HG02623 (cell line): ENCODE measurements around the gene METTL21A.

Experiments
- ATAC-seq: cut with Tn5 transposase; IDR thresholded peaks from one replicate; pipeline ENCODE4 v1.9.1; 2021; ENCODE audit warnings: moderate library complexity; ENCODE audit not compliant: unreplicated experiment

METTL21A gene

DNA sequence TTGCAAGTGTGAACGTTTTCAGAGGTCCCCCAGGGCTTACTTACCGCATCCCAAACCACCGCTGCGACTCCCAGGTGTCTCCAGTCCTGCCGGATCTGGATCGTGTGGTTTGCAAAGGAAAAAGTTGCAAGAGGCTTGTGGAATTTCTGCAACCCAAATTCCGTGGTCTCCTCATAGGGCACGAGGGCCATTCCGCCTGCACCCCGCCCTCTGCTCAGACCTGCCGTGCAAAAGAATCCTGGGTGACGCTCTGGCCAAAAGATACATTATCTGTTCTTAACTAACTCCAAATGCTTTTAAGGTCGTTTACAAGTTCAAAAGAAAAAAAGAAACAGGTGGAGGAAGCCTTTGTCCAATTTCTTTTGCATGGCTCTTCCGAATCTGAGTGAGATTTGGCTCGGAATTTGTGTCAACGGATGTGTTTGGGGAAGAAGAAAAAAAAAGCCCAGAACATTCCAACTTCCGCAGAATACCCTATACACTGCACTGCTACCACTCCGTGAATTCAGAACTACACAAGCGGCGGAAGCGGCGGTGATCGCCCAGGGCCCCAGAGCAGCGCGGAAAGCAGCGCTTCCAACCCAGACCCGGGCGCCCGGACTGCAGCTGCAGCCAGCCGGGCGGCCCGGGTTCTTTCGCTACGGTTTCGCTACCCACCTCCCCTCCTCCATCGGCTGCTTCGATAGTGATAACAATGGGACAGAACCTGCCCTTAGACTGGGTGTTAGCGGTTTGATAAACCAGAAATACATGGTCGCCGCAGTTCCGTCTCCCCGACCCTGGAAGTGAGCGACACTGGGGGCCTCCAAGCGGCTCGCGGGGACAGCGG lies 795 bp downstream of the METTL21A start:
- peak; percentile 38 for ATAC-seq

DNA sequence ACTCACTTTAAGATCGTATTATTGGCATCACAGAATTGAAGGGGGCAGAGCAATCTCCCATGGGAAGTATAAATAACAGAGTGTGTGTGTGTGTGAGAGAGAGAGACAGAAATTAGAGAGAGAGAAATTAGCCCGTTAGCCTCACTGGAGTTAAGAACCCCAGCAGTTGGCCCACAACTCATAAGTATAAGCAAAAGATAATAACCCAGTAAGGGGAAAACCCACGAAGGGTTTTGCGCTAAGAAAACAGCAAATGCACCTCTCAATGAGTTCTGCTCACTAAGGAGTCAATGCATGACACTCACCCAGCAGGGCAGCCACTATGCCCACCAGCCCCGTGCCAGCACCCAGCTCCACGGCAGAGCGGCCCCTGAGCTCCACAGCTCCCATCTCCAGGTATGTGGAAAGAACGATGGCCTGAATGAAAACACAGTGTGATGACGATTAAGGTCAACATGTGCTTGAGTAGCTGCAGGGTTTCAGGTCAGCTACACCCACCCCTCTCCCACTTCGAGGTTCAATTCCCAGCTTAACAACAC lies 3.6 kb downstream of the METTL21A start:
- no peak for ATAC-seq

DNA sequence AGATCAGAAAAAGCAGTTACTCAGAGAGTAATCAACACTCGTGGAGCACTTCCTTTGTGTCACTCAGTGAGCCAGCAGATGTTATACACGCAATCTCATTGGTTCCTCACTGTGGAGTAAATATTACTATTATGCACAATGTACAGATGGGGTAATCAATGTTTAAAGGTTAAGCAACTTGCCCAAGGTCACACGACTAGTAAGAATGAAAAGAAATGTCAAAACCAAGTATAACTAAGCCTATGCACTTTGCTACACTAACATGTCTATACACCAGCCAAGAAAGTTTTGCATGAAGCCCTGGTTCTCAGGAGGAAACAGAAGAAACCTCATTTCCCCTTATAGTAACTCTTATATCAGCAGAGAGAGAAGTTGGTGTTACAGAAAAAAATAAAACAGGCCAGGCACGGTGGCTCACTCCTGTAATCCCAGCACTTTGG lies 5.4 kb downstream of the METTL21A start:
- peak; percentile 35 for ATAC-seq

DNA sequence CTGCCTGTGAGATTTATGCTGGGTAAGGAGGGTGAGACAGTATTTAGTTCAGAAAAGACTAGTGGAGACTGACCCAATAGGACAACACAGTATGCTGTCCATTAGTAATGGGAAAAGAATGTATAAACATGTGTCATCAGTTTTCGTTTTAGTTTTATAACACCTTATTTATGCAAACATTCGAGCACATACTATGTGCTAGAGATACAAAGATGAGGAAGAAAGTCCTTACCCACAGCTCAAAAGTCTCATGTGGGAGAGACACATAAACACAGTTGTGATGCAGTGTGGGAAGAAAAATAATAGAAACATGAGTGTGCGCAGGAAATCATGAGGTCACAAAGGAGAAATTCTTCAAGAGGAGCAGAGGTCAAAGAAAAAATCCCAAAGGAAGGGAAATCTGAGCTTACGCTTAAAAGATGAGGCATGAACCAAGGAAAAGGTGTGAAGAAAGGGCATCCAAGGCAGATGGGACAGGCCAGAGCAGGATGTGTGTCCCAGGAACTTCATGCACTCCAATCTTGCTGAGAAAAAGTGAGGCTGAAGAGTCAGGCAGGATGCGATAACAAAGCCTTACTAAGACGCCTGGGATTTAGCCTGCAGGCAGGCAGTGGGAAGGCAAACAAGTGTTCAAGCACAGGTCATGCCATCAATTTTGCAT lies 8.1 kb downstream of the METTL21A start:
- no peak for ATAC-seq

DNA sequence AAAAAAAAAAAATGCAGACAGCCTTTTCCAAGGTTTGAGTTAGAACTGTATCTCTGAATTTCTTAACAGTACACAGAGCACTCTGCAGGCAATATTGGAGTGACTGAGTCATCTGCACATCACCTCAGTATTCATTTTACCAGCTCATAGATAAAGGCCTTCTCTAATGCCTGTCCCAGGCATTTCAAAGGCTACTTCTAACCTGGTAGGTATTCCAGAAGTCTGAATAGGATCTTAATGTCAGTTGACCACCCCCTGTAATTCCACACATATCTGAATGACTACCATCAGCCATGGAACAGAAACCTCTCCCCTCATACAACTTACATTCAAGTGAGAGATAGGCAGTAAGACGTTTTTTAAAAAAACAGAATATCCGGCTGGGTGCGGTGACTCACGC lies 9.0 kb downstream of the METTL21A start:
- ATAC-seq, result no peak

DNA sequence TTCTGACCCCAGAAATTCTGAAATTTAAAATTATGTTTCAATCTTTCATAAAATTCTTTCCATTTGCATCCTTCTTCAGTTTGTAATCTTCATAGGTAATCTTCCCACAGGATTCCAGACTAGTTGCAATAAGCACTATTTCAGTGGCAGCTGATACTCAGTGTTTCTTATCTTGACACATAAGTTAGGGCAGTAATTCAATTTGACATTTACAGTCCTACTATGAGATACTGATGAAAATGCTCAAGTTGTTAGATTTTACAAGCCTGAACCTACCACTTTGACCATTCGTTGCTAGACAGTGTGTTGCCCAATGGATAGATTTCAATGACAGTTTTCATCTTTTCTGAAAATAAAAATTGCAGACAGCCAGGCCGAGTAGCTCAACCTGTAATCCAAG lies 10.4 kb downstream of the METTL21A start:
- no peak for ATAC-seq

DNA sequence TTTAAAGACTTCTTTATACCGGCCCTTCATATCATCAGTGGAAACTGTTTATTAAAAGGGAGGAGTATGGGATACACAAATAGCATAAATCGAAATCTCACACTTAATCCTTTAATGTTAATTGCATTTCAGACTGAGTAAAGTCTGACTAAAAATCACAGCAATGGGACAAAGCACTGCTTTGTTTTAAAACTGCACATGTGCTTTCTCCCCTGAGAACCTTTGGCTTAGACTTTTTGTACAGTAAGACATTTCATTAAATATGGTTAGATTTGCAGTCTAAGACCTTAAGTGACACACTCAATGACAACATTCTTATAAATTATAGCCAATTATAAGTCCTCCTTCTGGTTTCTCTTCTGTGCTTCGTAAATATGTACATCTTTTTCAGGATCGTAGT lies 12.5 kb downstream of the METTL21A start:
- no peak for ATAC-seq

DNA sequence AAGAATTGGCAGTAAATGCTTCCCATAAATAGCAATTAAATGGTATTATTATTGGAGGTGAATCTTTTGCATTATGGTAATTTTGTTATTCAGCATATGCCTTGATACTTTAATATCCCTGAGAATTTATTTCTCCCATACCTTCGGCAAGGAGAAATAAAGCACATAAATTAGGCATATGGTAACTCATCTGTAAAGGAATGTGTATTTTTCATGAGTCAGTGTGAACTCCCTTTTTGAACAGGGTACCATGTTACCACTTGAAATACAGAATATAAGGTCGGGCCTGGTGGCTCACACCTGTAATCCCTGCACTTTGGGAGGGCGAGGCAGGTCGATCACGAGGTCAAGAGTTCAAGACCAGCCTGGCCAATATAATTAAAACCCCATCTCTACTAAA lies 18.4 kb downstream of the METTL21A start:
- no peak for ATAC-seq

DNA sequence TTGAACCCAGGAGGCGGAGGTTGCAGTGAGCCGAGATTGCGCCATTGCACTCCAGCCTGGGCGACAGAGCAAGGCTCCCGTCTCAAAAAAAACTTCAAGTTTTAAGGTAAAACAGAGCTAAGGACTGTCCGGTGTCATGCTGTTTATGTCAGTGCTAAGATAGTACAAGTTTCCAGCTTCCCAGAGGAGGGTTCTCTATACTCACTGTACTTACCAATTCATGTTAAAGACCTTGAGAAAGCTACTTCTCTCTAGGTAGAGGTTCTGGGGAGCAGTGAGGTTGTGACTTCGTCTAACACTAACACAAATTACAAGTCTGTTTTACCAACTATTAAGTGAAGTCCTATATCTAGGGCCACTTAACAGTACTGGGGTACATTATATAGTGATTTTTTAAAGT lies 18.8 kb downstream of the METTL21A start:
- no peak for ATAC-seq

DNA sequence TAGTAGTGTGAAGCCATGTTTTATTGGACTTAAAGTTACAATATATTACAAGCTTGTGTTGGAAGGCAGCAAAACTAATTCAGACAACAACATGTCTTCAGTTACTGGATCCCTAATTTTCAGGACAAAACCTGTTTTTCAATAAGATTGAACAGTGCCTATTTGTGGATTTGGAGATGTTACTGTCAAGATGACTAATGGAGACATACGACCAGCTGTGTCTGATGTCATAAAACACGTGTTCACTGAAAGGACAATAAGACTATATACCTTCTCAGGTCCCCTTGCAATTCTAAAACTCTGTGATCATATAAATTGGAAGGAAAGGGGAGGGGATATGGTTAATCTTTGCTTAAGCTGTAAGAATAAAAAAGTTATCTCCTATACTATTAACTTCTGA lies 21.7 kb downstream of the METTL21A start:
- ATAC-seq, result no peak

DNA sequence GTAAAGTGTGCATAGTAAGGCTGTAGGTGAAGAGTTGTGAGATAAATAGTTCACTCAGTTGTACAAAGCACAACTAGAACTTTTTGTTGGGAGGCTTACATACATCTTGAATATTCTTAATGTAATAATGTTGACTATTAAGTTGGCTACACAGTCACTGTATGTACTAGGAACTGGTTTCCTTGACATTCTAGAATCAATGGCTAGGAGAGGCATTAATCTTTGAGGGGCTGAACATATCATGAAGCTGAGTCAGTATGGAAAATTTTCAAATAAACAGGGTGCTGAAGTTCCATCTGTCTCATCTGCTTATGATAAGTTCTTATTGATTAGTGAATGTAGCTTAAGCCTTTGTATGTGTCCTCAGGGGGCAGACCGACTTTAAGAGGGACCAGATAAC lies 23.4 kb downstream of the METTL21A start:
- ATAC-seq, result no peak

DNA sequence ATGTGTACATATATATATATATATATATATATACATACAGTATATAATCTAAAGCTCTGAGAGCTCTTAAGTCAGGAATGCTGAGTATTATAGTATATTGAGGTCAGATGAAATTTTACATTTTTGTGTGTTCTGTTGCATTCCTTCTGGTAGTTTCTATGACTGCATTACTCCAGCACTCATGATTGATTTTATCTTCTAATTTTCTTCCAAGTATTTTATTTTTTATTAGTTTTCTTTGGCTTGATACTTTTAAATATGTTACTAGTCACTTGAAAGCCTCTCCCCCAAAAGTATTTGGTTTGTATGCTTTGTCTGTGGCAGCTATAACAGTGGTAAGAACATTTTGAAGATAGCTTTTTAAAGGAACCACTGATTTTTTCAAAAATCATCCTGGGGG lies 25.0 kb downstream of the METTL21A start:
- ATAC-seq, result no peak

DNA sequence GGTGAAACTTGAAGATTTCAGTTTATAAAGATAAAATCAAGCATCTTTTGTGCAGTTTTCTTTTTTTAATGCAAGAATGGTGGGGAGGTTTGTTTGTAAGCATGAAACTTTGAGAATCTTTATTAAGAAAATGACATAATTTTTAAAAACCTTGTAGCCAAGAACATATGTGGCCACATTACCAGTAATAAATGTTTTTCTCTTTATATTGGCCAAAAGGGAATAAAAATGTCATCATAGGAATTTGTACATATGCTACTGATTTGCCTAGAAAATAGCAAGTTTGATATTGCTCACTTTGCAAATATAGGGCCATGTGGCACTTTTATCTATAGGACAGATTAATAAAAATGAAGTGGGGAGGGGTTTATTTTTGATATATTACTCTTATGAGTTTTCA lies 25.6 kb downstream of the METTL21A start:
- ATAC-seq, result no peak

DNA sequence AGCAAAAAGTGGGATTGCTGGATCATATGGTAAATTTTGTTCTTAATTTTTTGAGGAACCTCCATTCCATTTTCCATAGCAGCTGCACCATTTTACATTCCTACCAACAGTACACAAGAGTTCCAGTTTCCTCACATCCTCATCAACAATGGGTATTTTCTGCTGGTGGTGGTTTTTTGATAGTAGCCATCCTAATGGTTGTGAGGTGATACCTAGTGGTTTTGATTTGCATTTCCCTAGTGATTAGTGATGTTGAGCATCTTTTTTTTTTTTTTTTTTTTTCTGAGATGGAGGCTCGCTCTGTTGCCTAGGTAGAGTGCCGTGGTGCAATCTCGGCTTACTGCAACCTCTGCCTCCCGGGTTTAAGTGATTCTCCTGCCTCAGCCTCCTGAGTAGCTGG lies 30.5 kb downstream of the METTL21A start:
- no peak for ATAC-seq

DNA sequence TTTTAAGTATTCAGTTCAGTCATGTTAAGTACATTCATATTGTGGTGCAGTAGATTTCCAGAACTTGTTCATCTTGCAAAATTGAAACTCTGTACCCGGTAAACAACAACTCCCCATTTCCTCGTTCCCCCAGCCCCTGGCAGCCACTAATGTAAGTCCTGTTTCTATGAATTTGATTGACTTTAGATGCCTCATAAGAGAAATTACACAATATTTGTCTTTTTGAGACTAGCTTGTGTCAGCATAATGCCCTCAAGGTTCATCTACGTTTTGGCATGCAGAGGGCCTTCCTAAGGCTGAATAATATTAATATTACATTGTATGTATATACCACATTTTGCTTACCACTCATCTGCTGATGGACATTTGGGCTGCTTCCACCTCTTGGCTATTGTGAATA lies 30.9 kb downstream of the METTL21A start:
- no peak for ATAC-seq

DNA sequence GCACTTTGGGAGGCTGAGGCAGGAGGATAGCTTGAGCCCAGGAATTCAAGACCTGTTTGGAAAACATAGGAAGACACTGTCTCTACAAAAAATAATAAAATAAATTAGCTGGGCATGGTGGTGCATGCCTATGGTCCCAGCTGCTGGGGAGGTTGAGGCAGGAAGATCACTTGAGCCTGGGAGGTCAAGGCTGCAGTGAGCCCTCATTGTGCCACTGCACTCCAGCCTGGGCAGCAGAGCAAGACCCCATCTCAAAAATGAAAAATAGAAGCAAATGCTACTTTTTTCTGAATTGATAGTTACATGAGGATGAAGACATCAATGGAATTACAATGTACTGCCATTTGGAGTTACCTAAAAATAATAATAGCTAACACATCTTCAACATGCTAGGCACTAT lies 31.9 kb downstream of the METTL21A start:
- no peak for ATAC-seq

DNA sequence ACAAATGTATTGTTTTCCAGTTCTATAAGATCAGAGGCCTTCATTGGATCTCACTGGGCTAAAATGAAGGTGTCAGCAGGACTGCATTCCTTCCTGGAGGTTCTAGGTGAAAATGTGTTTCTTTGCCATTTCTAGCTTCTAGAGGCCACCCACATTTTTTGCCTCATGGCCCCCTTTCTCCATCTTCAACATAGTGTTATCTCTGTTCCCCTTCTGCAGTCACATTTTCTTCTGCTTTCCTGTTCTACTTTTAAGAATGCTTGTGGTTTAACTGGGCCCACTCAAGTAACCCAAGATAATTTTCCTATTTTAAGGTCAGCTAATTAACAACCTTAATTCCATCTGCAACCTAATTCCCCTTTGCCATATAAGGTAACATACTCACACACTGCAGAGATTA lies 36.1 kb downstream of the METTL21A start:
- ATAC-seq, result no peak

DNA sequence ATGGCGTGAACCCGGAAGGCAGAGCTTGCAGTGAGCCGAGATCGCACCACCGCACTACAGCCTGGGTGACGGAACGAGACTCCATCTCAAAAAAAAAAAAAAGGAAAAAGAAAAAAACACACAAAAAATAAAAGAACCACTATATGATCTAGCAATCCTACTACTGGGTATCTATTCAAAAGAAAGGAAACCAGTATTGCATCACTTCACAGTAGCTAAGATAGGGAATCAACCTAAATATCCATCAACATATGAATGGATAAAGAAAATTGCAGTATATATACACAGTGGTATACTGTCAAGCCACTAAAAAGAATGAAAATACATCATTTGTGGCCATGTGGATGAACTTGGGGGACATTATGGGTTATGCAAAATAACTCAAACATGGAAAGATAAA lies 37.9 kb downstream of the METTL21A start:
- no peak for ATAC-seq

DNA sequence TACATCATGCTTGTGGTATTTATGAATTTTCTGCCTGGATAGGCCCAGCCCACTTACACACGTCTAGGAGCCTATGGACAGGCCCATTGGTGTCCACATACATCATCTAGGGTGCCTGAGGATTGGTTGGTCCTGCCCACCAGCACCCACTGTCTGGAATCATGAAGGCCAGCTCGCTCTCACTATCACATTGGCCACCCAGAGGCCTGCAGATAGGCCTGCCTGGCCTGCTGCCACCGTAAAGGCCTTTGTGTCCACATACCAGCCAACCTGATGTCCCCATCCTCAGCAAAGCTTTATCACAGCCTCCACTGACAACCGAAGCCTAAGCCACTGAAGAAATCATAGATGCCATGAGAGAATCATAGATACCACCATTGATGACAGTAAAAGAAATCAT lies 40.2 kb downstream of the METTL21A start:
- no peak for ATAC-seq

DNA sequence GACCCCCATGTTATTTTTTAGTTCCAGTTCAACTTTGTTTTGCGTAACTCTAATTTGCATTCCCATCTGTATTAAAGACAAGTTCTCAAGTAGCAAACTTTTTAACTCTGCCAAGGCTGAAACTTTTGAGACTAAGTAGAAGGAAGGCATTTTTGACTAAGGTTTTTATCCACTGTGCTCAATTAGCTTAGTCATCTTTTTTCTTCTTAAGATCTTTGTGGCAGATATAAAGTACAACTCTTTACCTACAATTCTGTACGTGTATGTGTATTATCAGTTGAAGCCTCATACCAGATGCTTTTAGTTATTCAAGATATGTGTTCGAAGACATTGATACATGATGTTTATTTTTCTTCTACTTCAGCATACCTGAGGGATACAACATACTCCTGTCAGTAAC lies 53.8 kb downstream of the METTL21A start:
- ATAC-seq, result no peak

DNA sequence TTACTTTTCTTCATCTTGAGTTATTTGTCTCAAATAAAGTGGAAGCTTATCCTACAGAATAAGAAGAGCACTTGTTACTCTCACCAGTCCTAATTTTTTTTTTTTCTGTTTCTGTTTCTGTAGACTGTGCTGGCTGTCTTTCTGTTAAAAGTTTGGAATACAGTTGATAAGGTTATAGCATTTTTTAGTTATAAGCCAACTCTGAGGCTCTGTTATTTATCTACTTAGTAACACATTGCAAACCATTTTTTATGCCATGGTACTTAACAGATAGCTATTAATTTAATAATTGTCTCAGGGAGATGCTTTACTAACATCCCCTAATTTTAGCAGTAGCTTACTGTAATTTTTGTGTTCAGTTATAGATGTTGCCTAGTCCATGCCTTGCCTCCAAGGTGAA lies 57.5 kb downstream of the METTL21A start:
- ATAC-seq, result no peak

DNA sequence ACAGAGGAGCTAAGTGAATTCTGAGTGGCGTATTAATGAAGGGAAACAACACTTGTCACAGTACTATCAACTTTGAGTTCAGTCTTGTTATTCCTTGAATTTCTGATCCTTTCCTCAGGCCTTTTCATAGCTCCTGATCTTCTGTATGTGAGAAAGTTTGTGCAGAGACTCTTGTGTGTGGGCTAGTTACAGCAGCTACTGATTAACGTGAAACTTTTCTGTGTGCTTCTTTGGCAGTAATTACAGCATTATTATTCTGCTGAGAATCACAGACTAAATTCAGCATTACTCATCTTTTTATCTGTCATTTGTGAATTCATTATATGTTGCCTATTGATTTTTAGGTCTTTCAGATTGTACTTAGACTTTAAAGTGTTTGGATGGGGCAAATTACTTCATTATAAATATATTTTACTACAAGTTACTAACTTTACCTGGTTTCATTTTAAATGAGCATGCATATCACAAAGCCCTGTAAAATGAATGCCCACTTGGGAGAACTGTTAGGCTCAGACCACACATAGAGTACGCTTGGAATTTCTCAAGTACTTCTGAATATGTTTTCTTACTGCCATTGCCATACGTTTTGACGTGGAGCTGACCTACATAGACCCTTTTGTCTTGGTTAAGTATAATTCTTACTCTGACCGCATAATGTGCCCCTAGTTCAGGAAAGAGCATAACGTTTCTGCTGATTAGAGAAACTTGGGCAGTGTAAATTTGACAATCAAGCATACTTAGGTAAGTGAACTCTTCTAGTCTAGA lies 59.3 kb downstream of the METTL21A start:
- no peak for ATAC-seq
